Brain pericyte (primary cell): ENCODE results near the gene CCSER1.

Experiments
- DNase-seq: peaks from one replicate; pipeline ENCODE4 v3.0.0-alpha.2; 2012; ENCODE audit warnings: low read depth, low spot score

CCSER1 gene

GRCh38 chr4:90127706-90128345 is 632 bp downstream of the CCSER1 start:
- DNase-seq = no peak

GRCh38 chr4:90128961-90129495 is 1.8 kb downstream of the CCSER1 start:
- DNase-seq = no peak

GRCh38 chr4:90130076-90130475 is 2.9 kb downstream of the CCSER1 start:
- no peak for DNase-seq

DNA sequence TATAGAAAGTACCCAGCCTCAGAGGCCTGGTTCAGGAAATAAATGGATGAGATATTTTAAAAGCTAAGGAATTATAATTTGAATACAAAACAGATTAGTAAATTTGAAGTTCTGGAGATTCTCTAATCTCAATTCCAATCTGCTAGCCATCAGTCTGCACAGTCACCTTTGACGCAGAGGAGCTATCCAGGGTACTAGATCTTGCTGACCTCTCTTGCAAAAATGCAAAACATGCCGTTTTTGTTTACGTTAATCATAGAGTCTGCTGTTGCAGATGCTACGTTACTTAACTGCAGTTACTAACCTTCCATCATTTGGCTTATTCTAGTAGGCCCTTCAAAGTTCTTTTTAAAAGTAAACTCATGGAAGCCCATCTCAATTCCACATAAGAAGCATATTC is 10.4 kb downstream of the CCSER1 start:
- no peak for DNase-seq

DNA sequence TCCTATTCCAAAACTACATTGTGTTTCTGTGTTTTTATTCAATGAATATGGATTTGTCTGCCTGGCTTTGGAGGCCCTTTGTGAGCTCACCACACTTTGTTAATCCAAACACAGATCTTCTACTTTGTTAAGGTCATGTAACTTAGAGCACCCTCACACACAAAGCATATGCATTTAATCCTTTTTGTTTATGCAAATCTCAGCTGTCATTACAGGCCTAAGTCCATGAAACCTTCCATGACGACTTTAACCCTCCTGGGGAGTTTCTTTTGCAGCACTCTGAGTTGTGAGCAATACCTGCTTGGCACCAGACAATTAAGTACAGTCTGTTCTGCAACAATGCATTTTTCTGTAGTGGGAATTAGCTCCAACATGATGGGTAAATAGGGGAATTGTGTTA is 14.9 kb downstream of the CCSER1 start:
- DNase-seq = no peak

GRCh38 chr4:90145319-90145718 is 18.1 kb downstream of the CCSER1 start:
- no peak for DNase-seq

DNA sequence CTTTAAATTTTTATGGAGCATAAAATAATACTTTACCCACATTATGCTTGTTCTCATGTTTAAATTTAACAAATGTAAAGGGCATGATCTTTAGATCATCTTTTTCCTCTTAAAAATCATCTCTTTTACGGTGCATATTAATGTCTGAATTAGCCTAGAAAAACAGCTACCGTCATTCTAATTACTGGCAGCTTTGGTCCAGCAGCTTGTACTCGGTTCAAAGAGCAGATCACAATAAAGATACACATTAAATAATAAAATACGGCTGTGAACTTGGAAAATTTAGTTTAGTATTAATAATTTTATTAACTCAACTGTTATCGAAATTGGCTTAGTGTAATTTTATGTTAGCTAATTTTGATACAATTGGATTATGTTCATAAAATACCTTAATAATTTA is 19.1 kb downstream of the CCSER1 start:
- no peak for DNase-seq

DNA sequence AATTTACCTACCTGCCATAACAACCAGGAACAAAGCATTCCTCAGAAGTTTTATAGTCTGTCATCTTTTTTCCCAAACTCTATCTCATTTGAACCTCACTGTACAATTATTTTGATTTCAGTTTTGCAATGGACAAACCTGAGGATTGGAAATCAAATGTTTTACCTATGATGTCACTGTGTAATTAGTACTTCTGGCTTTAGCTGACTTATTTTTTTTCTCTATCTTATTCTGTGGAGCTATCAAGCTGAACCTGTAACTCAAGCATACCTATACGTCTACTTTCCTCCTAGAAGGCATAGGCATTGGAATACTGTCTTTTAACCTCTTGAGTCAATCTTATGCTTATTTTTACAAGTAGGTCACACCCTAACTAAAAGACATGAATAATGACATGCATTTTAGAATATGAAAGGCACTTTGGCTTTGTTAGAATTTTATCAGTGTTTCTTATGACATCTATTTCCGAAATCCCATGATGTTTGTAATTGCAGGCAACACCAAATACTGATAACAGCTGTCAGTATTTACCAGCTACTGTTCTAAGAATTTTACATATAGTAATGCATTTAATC is 21.5 kb downstream of the CCSER1 start:
- DNase-seq = no peak

DNA sequence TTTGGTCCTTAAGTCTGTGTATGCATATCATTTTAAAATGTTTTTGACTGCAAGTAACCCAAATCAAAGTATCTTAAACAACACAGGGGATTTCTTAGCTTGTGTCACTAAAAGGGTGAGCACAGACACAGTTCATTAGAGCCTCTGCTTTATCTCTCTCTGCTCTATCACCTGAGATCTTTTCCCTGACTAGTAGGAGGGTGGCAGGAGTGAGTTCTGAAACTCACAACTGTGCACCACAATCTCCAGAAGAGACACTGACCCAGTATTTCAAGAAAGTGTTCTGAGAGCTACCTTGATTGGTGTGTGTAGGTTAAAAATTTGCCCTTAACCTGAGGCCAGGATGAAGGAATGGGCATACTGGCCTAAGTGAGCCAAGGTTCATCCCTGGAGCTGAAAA is 24.8 kb downstream of the CCSER1 start:
- no peak for DNase-seq

DNA sequence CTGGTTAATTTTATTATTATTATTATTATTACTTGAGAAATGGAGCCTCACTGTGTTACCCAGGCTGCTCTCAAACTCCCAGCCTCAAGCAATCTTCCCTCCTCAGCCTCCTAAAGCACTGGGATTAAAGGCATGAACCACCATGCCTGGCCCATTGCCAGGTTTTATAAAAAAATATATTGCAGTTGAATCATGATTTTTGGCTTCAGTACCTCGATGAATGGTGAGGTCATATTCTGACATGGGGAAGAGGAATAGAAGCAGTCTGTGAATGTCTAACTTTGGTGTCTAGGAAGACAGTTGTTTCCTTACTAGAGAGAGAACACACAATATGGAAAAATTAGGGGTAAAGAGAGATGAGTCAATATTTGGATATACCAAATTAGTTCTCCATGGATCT is 32.0 kb downstream of the CCSER1 start:
- no peak for DNase-seq

- no peak for DNase-seq
Observed at GRCh38 chr4:90160044-90160443, 32.9 kb downstream of the CCSER1 start.

- no peak for DNase-seq
Observed at GRCh38 chr4:90162566-90162965, 35.4 kb downstream of the CCSER1 start.

DNA sequence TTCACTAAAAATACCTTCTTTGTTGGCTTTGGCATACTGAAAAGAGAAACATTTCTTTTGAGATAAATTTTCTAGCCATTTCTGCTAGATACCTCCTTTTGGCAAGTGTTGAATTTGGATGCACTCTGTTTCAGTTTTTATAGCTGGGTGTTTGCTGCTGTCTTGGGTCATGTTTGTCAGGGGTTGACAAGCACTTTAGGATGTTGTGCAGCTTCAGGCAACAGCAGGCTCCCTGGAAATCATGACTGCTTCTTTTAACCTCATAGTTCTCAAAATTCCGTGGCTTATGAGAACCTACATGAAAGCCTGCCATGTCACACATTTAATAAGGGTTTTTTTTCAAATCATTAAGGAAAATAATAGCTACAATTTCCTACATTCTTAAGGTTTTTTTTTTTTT is 36.7 kb downstream of the CCSER1 start:
- DNase-seq = no peak

- DNase-seq = no peak
Observed at GRCh38 chr4:90165883-90166282, 38.7 kb downstream of the CCSER1 start.

- DNase-seq = no peak
Observed at GRCh38 chr4:90171491-90171890, 44.3 kb downstream of the CCSER1 start.

GRCh38 chr4:90174621-90175023 is 47.4 kb downstream of the CCSER1 start:
- DNase-seq = no peak

DNA sequence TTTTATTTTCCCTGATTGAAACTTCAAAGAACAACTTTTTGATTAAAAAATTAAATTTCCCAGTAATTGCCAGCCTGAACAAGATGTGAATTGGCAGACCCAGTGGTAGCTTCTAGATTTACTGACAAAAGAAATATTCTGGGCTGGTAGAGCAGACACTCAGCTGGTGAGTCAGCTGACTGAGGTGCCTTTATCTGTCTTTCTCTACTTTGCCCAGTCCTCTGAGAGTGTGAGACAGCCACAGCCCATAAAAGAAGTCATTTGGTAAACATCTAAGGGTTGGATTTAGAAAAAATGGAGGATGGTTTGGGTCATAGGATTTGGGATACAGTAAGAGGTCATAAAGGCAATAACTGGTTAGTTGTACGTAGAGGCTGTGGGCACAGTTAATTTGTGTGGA is 54.5 kb downstream of the CCSER1 start:
- DNase-seq = no peak

- DNase-seq = no peak
Observed at GRCh38 chr4:90183254-90183653, 56.1 kb downstream of the CCSER1 start.

DNA sequence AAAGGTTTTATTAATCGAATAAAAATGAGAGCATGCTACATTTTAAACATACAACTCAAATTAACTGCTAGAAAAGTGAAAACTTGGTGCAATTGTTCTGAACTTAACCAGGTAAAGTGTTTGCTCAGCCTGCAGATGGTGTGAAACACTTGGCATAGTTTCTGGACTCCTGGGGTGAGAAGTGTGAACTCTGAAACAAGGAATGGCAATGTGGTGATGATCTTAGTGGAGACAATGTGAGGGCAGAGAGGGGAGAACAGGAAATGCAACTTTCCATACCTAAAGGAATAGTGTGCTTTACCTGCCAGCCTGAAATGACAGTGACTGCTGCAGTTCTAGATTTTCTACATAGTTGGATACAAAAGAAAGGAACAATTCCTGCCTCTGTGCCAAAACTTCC is 57.4 kb downstream of the CCSER1 start:
- DNase-seq = no peak

- no peak for DNase-seq
Observed at GRCh38 chr4:90185416-90185815, 58.2 kb downstream of the CCSER1 start.

GRCh38 chr4:90186229-90186628 is 59.0 kb downstream of the CCSER1 start:
- DNase-seq = no peak

DNA sequence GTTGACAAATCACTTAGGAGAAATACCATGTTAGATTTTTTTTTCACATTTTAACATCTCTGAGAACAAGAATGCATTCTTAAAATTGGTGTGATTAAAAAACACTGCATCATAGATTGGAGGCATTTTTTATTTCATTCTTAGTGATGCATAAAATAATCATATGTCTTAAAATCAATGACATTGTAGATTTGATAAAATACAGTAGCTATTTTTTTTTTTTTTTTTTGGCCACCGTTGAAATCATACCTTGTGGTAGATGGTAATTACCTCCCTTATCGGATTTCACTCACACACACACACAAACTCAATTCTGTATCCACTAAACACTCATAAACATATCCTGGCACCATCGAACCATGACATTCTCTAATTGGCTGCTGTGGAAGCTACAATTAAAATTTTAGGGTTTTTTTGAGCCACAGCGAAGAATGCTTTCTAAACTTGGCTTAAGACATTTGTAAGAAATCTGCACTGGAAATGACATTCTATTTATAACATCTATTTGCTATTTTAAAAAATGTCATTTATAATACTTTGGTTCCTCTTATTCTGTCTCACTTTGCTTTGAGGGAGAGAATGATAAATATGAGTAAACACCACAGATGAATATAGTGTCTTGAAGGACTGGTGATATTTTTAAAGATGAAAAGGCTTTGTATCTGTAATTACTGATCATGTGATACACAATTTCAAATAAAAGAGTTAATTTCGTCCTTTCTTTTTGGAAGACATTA is 60.1 kb downstream of the CCSER1 start:
- DNase-seq = no peak

GRCh38 chr4:90189178-90189577 is 62.0 kb downstream of the CCSER1 start:
- no peak for DNase-seq
